ENCODE data around the gene RPL28.

Gene RPL28

DNA sequence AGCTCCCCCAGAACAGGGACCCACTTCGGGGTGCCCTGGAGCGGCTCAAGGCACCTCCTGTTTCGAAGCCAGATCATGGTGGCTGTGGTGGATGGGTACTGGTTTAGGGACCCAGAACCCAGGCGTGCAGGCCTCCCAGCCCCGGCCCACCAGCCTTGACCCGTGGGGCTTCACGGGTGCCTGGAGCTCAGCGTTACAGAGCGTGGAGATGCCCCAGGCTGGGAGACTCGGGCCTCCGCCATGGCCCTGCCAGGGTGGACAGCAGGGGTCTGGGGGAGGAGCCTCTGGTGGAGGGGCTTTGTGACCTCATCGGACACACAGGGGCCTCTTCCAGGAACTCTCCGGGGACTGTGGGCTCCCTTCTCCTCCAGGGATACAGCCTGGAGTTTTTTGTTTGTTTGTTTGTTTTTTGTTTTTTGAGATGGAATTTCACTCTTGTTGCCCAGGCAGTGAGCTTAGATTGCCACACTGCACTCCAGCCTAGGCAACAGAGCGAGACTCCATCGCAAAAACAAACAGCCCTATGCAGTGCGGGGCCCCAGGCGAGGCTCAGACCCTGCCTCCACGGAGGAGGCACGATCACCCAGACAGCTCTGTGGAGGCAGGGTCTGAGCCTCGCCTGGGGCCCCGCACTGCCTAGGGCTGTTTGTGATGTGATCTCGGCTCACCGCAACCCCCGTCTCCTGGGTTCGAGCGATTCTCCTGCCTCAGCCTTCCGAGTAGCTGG lies 22.6 kb upstream of the RPL28 start, which contains the start of gene GARIN5B:
Gene GARIN5B, minus strand, starts transcription at position 271 of the 727 bp plus-strand sequence. Its CDS starts 194 bp downstream, at position 77.
- ChIA-PET CTCF (interaction anchor here (0.7 to 1.1 kb wide), 3 partner anchors 13 to 60 kb away, joined by 3 to 4 read pairs (median 3); no protein-coding TSS in a partner anchor), POLR2A (interaction anchor here (0.8 to 1.6 kb wide), 3 partner anchors 10 to 104 kb away, joined by 3 to 7 read pairs (median 6); partner anchors contain the start of genes KMT5C and PPP6R1)
- no peaks in the 10 kb centered on the region for H3K36me3 ChIP-seq (ENCODE audit: control insufficient read depth in 2 of 2, insufficient read depth in 1 of 2, low read length in 2 of 2)
- 0 out of 2 replicates have a peak, but pooled peaks have one; percentile 7 for TF ChIP-seq HOXC10 (CRISPR knock-in tag; IDR thresholded peaks at IDR 0.05)
- TF ChIP-seq, protein P1, sequence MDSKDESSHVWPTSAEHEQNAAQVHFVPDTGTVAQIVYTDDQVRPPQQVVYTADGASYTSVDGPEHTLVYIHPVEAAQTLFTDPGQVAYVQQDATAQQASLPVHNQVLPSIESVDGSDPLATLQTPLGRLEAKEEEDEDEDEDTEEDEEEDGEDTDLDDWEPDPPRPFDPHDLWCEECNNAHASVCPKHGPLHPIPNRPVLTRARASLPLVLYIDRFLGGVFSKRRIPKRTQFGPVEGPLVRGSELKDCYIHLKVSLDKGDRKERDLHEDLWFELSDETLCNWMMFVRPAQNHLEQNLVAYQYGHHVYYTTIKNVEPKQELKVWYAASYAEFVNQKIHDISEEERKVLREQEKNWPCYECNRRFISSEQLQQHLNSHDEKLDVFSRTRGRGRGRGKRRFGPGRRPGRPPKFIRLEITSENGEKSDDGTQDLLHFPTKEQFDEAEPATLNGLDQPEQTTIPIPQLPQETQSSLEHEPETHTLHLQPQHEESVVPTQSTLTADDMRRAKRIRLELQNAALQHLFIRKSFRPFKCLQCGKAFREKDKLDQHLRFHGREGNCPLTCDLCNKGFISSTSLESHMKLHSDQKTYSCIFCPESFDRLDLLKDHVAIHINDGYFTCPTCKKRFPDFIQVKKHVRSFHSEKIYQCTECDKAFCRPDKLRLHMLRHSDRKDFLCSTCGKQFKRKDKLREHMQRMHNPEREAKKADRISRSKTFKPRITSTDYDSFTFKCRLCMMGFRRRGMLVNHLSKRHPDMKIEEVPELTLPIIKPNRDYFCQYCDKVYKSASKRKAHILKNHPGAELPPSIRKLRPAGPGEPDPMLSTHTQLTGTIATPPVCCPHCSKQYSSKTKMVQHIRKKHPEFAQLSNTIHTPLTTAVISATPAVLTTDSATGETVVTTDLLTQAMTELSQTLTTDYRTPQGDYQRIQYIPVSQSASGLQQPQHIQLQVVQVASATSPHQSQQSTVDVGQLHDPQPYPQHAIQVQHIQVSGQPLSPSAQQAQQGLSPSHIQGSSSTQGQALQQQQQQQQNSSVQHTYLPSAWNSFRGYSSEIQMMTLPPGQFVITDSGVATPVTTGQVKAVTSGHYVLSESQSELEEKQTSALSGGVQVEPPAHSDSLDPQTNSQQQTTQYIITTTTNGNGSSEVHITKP (tag by site-specific recombination; IDR thresholded peaks at IDR 0.05): no peak
- TF ChIP-seq ZNF433 (tag by site-specific recombination; IDR thresholded peaks at IDR 0.05; ENCODE audit: low read depth): no peak
- no peak for TF ChIP-seq ZNF292 (tag by site-specific recombination; IDR thresholded peaks at IDR 0.05; ENCODE audit: borderline replicate concordance, low read depth)
- no peak for TF ChIP-seq GLI4 (tag by site-specific recombination; IDR thresholded peaks at IDR 0.05)
- TF ChIP-seq ZNF600 (tag by site-specific recombination; IDR thresholded peaks at IDR 0.05): 0 out of 2 replicates have a peak, but pooled peaks have one; percentile 11
- TF ChIP-seq ZNF248 (tag by site-specific recombination; IDR thresholded peaks at IDR 0.05): no peak
- TF ChIP-seq ZIC2 (tag by site-specific recombination; IDR thresholded peaks at IDR 0.05): peak; percentile 42
- no peak within 1 kb of the TSS for H3K4me3 ChIP-seq (ENCODE audit: low read depth, low read length)
- no peaks in the 10 kb centered on the region for H3K4me1 ChIP-seq (ENCODE audit: control insufficient read depth, insufficient read depth, low read length)
- H3K27ac ChIP-seq (ENCODE audit: extremely low read depth, low read depth, low read length): no peak within 1 kb of the TSS
- H3K9me3 ChIP-seq (ENCODE audit: control insufficient read depth, insufficient read depth, low read depth, low read length): no peaks in the 10 kb centered on the region

DNA sequence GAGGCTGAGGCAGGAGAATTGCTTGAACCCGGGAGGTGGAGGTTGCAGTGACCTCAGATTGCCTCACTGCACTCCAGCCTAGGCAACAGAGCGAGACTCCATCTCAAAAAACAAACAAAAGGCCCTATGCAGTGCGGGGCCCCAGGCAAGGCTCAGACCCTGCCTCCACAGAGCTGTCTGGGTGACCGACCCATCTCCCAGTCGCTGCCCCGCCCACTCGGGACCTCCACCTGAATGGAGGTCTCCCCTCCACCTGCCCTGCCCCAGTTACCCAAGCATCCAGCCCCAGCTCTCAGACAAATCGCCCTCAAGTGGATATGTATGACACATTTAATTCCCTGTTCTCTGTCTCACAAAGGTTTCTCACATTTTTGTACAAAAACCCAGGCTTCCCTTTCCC lies 20.5 kb upstream of the RPL28 start:
- ChIA-PET POLR2A (interaction anchor here (1.0 kb wide), 1 partner anchor 26 kb away, joined by 4 read pairs; no protein-coding TSS in a partner anchor), CTCF (no interaction called here)
- Histone ChIP-seq H3K27ac (ENCODE audit: extremely low read depth, low read depth, low read length) (no peak overlapping the region), H3K4me1 (ENCODE audit: control insufficient read depth, insufficient read depth, low read length) (peaks cover 5% of the 10 kb centered on the region; the same call in 1 of the 2 replicates), H3K36me3 (ENCODE audit: control insufficient read depth in 2 of 2, insufficient read depth in 1 of 2, low read length in 2 of 2) (no peaks in the 10 kb centered on the region), H3K9me3 (ENCODE audit: control insufficient read depth, insufficient read depth, low read depth, low read length) (no peaks in the 10 kb centered on the region), H3K4me3 (ENCODE audit: low read depth, low read length) (no peak overlapping the region)
- TF ChIP-seq ZFP37 (tag by site-specific recombination; IDR thresholded peaks at IDR 0.05) (no peak), ZNF184 (tag by site-specific recombination; IDR thresholded peaks at IDR 0.05) (no peak), ZNF335 (tag by site-specific recombination; conservative IDR thresholded peaks at IDR 0.05) (no peak), ZNF501 (tag by site-specific recombination; IDR thresholded peaks at IDR 0.05) (no peak), REPIN1 (tag by site-specific recombination; IDR thresholded peaks at IDR 0.05; ENCODE audit: low read depth) (no peak), ZNF132 (tag by site-specific recombination; IDR thresholded peaks at IDR 0.05; ENCODE audit: borderline replicate concordance) (no peak), ZNF157 (tag by site-specific recombination; IDR thresholded peaks at IDR 0.05) (no peak), ZNF610 (tag by site-specific recombination; IDR thresholded peaks at IDR 0.05; ENCODE audit: borderline replicate concordance) (no peak), HOXC10 (CRISPR knock-in tag; IDR thresholded peaks at IDR 0.05) (no peak), ZNF558 (tag by site-specific recombination; IDR thresholded peaks at IDR 0.05) (no peak), ZIC2 (tag by site-specific recombination; IDR thresholded peaks at IDR 0.05) (no peak), ZNF585B (tag by site-specific recombination; IDR thresholded peaks at IDR 0.05) (no peak), ZNF701 (tag by site-specific recombination; IDR thresholded peaks at IDR 0.05) (no peak)
- TF ChIP-seq, protein P2, sequence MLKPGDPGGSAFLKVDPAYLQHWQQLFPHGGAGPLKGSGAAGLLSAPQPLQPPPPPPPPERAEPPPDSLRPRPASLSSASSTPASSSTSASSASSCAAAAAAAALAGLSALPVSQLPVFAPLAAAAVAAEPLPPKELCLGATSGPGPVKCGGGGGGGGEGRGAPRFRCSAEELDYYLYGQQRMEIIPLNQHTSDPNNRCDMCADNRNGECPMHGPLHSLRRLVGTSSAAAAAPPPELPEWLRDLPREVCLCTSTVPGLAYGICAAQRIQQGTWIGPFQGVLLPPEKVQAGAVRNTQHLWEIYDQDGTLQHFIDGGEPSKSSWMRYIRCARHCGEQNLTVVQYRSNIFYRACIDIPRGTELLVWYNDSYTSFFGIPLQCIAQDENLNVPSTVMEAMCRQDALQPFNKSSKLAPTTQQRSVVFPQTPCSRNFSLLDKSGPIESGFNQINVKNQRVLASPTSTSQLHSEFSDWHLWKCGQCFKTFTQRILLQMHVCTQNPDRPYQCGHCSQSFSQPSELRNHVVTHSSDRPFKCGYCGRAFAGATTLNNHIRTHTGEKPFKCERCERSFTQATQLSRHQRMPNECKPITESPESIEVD (tag by site-specific recombination; IDR thresholded peaks at IDR 0.05): no peak
